Mesenchymal stem cell (in vitro differentiated cells and primary cell): ENCODE data around the gene C12orf75.
"Not testable (repeated sequence)": the region's sequence is repeated elsewhere in the genome, so short reads cannot be mapped to it uniquely, and the experiment has no call there.

Experiments used
- DNase-seq: peaks from one replicate; pipeline ENCODE4 v3.0.0-alpha.2; 2013
- H2AFZ ChIP-seq: one replicate; pipeline ENCODE4 v1.6.1; 2013; ENCODE audit warnings: low read depth, mild to moderate bottlenecking, control low read depth, inconsistent platforms, low read length, moderate library complexity
- H2AK5ac ChIP-seq: 2 replicates; pipeline ENCODE4 v1.6.1; 2013; ENCODE audit warnings: low read length, moderate library complexity, mild to moderate bottlenecking, inconsistent platforms; ENCODE audit not compliant: severe bottlenecking
- H2BK120ac ChIP-seq: one replicate; pipeline ENCODE4 v1.6.1; 2013; ENCODE audit warnings: low read depth, mild to moderate bottlenecking, inconsistent platforms, low read length, moderate library complexity
- H2BK12ac ChIP-seq, 2 experiments: one replicate each; pipeline ENCODE4 v1.6.1; 2013; ENCODE audit warnings: inconsistent platforms in 2 of 2, low read length in 2 of 2, mild to moderate bottlenecking in 2 of 2, moderate library complexity in 2 of 2, control low read depth in 1 of 2
- H2BK15ac ChIP-seq: one replicate; pipeline ENCODE4 v1.6.1; 2013; ENCODE audit warnings: mild to moderate bottlenecking, low read depth, inconsistent platforms; ENCODE audit not compliant: poor library complexity, severe bottlenecking
- H2BK5ac ChIP-seq: 2 replicates; pipeline ENCODE4 v1.6.1; 2013; ENCODE audit warnings: low read depth, mild to moderate bottlenecking, low read length, control low read depth, inconsistent platforms; ENCODE audit not compliant: poor library complexity, severe bottlenecking
- H3K14ac ChIP-seq, 2 experiments: one replicate each; pipeline ENCODE4 v1.6.1; 2013; ENCODE audit warnings: inconsistent platforms in 2 of 2, low read length in 2 of 2, control low read depth in 1 of 2, mild to moderate bottlenecking in 1 of 2, moderate library complexity in 1 of 2
- H3K18ac ChIP-seq, 2 experiments: one replicate each; pipeline ENCODE4 v1.6.1; 2013; ENCODE audit warnings: inconsistent platforms in 2 of 2, low read length in 2 of 2, control low read depth in 1 of 2, low read depth in 1 of 2, mild to moderate bottlenecking in 1 of 2
- H3K23ac ChIP-seq, 2 experiments: one replicate each; pipeline ENCODE4 v1.6.1; 2013; ENCODE audit warnings: inconsistent platforms in 2 of 2, low read length in 2 of 2, mild to moderate bottlenecking in 2 of 2, moderate library complexity in 2 of 2, control low read depth in 1 of 2
- H3K27ac ChIP-seq: 2 replicates; pipeline ENCODE4 v1.5.1; 2013; ENCODE audit warnings: mild to moderate bottlenecking, moderate library complexity, low read length, control low read depth, inconsistent platforms; ENCODE audit not compliant: poor library complexity, severe bottlenecking
- H3K27me3 ChIP-seq, 2 experiments: 2 replicates each; pipeline versions ENCODE4 v1.6.1 to v1.7.0; 2013; ENCODE audit warnings: low read length in 2 of 2, mild to moderate bottlenecking in 2 of 2, moderate library complexity in 2 of 2, control low read depth in 1 of 2, inconsistent platforms in 1 of 2; ENCODE audit not compliant: control insufficient read depth in 1 of 2, insufficient read depth in 1 of 2
- H3K36me3 ChIP-seq, 2 experiments: 2 replicates each; pipeline versions ENCODE4 v1.6.1 to v1.7.0; 2013; ENCODE audit warnings: low read length in 2 of 2, control low read depth in 1 of 2, inconsistent platforms in 1 of 2, low read depth in 1 of 2, mild to moderate bottlenecking in 1 of 2; ENCODE audit not compliant: insufficient read depth in 2 of 2, control insufficient read depth in 1 of 2
- H3K4ac ChIP-seq, 2 experiments: one replicate each; pipeline ENCODE4 v1.6.1; 2013; ENCODE audit warnings: inconsistent platforms in 2 of 2, low read length in 2 of 2, mild to moderate bottlenecking in 2 of 2, moderate library complexity in 2 of 2, control low read depth in 1 of 2, low read depth in 1 of 2
- H3K4me1 ChIP-seq: 2 replicates; pipeline ENCODE4 v1.6.1; 2013; ENCODE audit warnings: low read depth, low read length, control low read depth; ENCODE audit not compliant: control insufficient read depth, insufficient read depth
- H3K4me2 ChIP-seq: 2 replicates; pipeline ENCODE4 v1.6.1; 2013; ENCODE audit warnings: low read length, mild to moderate bottlenecking, inconsistent platforms; ENCODE audit not compliant: poor library complexity, severe bottlenecking
- H3K4me3 ChIP-seq, 2 experiments: 2 replicates each; pipeline versions ENCODE4 v1.5.1 to v1.7.0; 2013; ENCODE audit warnings: low read length in 2 of 2, mild to moderate bottlenecking in 2 of 2, control low read depth in 1 of 2, low read depth in 1 of 2; ENCODE audit not compliant: insufficient read depth in 1 of 2
- H3K79me1 ChIP-seq: replicated peaks from 2 replicates; pipeline ENCODE4 v1.6.1; 2013; ENCODE audit warnings: mild to moderate bottlenecking, control low read depth, low read length, inconsistent platforms; ENCODE audit not compliant: poor library complexity, severe bottlenecking
- H3K9ac ChIP-seq: 2 replicates; pipeline ENCODE4 v1.7.0; 2013; ENCODE audit warnings: mild to moderate bottlenecking, low read length, moderate library complexity
- H3K9me3 ChIP-seq: 2 replicates; pipeline ENCODE4 v1.7.0; 2013; ENCODE audit warnings: mild to moderate bottlenecking, low read length; ENCODE audit not compliant: control insufficient read depth
- H4K8ac ChIP-seq: one replicate; pipeline ENCODE4 v1.6.1; 2013; ENCODE audit warnings: inconsistent platforms, mild to moderate bottlenecking, low read length, moderate library complexity
- H4K91ac ChIP-seq: one replicate; pipeline ENCODE4 v1.6.1; 2013; ENCODE audit warnings: mild to moderate bottlenecking, low read length, inconsistent platforms
- WGBS: methylation state at CpG from one replicate; pipeline ENCODE4 v1.1.7; 2013; ENCODE audit warnings: mixed read lengths; 5-methylcytosine and 5-hydroxymethylcytosine counted together

Gene C12orf75

DNA sequence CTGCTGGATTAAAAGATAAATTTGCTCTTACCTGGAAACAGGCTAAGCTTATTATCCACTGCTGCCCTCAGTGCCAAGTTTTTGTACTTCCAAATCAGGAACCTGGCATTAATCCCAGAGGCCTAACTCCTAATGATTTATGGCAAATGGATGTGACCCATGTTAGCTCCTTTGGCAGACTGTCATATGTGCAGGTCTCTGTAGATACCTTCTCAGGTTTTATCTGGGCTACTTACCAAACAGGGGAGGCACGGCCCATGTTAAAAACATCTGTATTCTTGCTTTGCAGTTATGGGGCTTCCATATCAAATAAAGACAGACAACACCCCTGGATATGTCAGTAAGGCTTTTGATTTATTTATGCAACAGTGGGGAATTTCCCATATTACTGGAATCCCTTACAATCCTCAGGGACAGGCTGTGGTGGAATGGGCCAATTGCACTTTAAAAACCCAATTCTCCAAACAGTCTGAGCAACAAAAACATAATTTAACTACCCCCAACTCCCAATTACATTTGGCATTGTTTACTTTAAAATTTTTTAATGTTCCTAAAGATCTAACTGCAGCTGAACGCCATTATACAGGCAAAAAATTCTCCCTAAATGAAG lies 19.9 kb upstream of the C12orf75 start:
- not testable (repeated sequence) for H3K36me3 ChIP-seq, H2BK12ac ChIP-seq, H3K4me2 ChIP-seq, H3K18ac ChIP-seq, H2BK15ac ChIP-seq, H3K4me3 ChIP-seq, DNase-seq, H2AFZ ChIP-seq, H4K8ac ChIP-seq, H3K27ac ChIP-seq, H2AK5ac ChIP-seq, H4K91ac ChIP-seq, H3K14ac ChIP-seq, H3K4me1 ChIP-seq, H3K9ac ChIP-seq, H3K23ac ChIP-seq, H2BK120ac ChIP-seq, H3K9me3 ChIP-seq, H3K4ac ChIP-seq, H3K27me3 ChIP-seq, H2BK5ac ChIP-seq
- WGBS: 100% methylated on average over 1 of the region's 2 CpGs
- peaks cover 10% of the 10 kb centered on the region for H3K79me1 ChIP-seq

DNA sequence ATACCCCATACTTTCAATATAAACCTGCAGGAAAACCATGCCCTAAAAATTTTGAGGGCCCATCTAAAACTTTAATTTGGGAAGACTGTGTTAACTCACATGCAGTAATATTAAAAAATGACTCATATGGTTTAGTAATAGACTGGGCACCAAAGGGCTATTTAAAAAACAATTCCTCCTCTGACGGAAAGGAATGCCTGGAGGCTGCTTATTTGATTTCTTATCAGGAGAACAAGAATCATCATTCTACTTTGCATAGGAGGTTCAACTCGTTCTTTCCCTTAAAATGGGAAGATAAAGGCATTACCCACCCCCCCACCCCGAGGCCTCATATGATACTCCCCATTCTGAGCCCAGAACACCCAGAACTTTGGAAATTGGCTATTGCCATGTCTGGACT lies 18.6 kb upstream of the C12orf75 start:
- WGBS: 75% methylated on average over 1 of the region's 3 CpGs
- H3K4me3 ChIP-seq, H2BK5ac ChIP-seq, DNase-seq, H2BK15ac ChIP-seq, H2BK120ac ChIP-seq, H3K4me1 ChIP-seq, H3K9ac ChIP-seq, H3K18ac ChIP-seq, H4K91ac ChIP-seq, H3K36me3 ChIP-seq, H4K8ac ChIP-seq, H3K4ac ChIP-seq, H3K27ac ChIP-seq, H3K4me2 ChIP-seq, H2AK5ac ChIP-seq, H2BK12ac ChIP-seq, H3K9me3 ChIP-seq, H3K23ac ChIP-seq, H2AFZ ChIP-seq, H3K27me3 ChIP-seq, H3K14ac ChIP-seq: not testable (repeated sequence)
- H3K79me1 ChIP-seq: peaks cover 12% of the 10 kb centered on the region

DNA sequence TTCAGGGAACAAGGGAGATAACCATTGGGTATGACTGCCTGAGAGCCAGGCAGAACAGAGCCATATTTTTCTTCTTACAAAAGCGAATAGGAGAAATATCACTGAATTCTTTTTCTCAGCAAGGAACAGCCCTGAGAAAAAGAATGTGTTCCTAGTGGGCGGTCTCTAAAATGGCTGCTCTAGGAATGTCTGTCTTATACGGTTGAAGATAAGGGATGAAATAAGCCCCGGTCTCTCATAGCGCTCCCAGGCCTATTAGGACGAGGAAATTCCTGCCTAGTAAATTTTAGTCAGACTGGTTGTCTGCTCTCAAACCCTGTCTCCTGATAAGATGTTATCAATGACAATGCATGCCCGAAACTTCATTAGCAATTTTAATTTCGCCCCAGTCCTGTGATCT lies 16.7 kb upstream of the C12orf75 start:
- not testable (repeated sequence) for H4K91ac ChIP-seq, H2BK120ac ChIP-seq, H3K27ac ChIP-seq, H2BK12ac ChIP-seq, H3K9me3 ChIP-seq, H2AFZ ChIP-seq, H3K27me3 ChIP-seq, DNase-seq, H3K36me3 ChIP-seq, H2BK15ac ChIP-seq, H3K4ac ChIP-seq, H2AK5ac ChIP-seq, H3K14ac ChIP-seq, H4K8ac ChIP-seq, H3K4me2 ChIP-seq, H3K9ac ChIP-seq, H3K4me1 ChIP-seq, H3K18ac ChIP-seq, H3K4me3 ChIP-seq, H3K79me1 ChIP-seq, H3K23ac ChIP-seq, H2BK5ac ChIP-seq
- over 99% methylated on average over 8 of the region's 8 CpGs for WGBS

DNA sequence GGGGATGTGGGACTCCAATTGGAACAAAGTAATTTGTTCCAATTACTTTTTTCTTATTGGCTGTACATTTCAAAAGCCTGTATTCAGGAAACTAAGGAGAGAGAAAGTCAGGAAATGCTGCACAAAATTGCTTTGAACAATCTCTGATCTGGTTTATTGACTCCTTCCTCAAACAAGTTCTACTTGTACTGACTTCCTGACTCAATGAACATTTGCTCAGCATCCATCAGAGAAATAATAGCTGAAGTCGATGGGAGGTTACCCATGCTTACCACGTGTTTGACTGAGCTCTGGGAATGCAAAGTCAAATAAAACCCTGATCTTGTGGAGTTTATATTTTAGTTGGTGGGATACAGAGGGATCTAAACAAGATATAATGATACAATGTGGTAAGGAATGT lies 15.4 kb upstream of the C12orf75 start:
- WGBS: 91% methylated on average over 2 of the region's 2 CpGs
- DNase-seq: no peak
- no peak overlapping the region for H2BK12ac ChIP-seq
- H4K8ac ChIP-seq: no peak overlapping the region
- H3K23ac ChIP-seq: no peak overlapping the region
- H2AFZ ChIP-seq: no peak overlapping the region
- H3K27me3 ChIP-seq: no peaks in the 10 kb centered on the region
- H3K27ac ChIP-seq: no peak overlapping the region
- no peak overlapping the region for H2AK5ac ChIP-seq
- no peaks in the 10 kb centered on the region for H3K36me3 ChIP-seq
- no peak overlapping the region for H2BK15ac ChIP-seq
- H3K9me3 ChIP-seq: no peaks in the 10 kb centered on the region
- H3K9ac ChIP-seq: no peak overlapping the region
- no peak overlapping the region for H2BK120ac ChIP-seq
- no peak overlapping the region for H3K4me2 ChIP-seq
- H2BK5ac ChIP-seq: no peak overlapping the region
- no peak overlapping the region for H3K4ac ChIP-seq
- no peak overlapping the region for H3K18ac ChIP-seq
- peaks cover 9% of the 10 kb centered on the region for H3K79me1 ChIP-seq
- peaks cover 7% of the 10 kb centered on the region for H3K4me1 ChIP-seq
- no peak overlapping the region for H3K4me3 ChIP-seq
- no peak overlapping the region for H4K91ac ChIP-seq
- no peak overlapping the region for H3K14ac ChIP-seq
